ENCODE data around the gene MSRB3. TPM values are rescaled to one million over a fixed set of nuclear protein-coding genes. Genes with fewer than 3 reads are reported as not detected.

Gene MSRB3
- polyA plus RNA-seq, 1 of the 3 experiments (the other 2 are of a cell fraction) = 24.3 TPM

- 56% methylated on average over 3 of the region's 3 CpGs for WGBS (ENCODE audit: low lambda C conversion rate)
- POLR2A ChIA-PET = no interaction called here
- DNase-seq = no peak
- no peak overlapping the region for H2AFZ ChIP-seq (ENCODE audit: low read depth)
- no peak overlapping the region for H3K27ac ChIP-seq (ENCODE audit: low read depth in 2 of 2, low read length in 1 of 2)
- no peaks in the 10 kb centered on the region for H4K20me1 ChIP-seq (ENCODE audit: insufficient read depth)
- no peaks in the 10 kb centered on the region for H3F3A ChIP-seq (replicated peaks; ENCODE audit: insufficient read depth)
- CTCF ChIA-PET = no interaction called here
- no peaks in the 10 kb centered on the region for H3K4me1 ChIP-seq (ENCODE audit: control insufficient read depth in 1 of 2, insufficient read depth in 2 of 2, low read depth in 1 of 2, low read length in 1 of 2)
- TF ChIP-seq ELF1 (IDR thresholded peaks at IDR 0.05) (no peak), EZH2phosphoT487 (IDR thresholded peaks at IDR 0.05; ENCODE audit: borderline replicate concordance, low read depth) (no peak), JUND (IDR thresholded peaks at IDR 0.05) (no peak), MXI1 (IDR thresholded peaks at IDR 0.05; ENCODE audit: low read depth, low read length) (no peak), SIN3A (IDR thresholded peaks at IDR 0.05; ENCODE audit: borderline replicate concordance, low read depth, low read length) (no peak), TAF1 (IDR thresholded peaks at IDR 0.05; ENCODE audit: borderline replicate concordance, low read depth, low read length) (no peak), TEAD4 (IDR thresholded peaks at IDR 0.05; ENCODE audit: borderline replicate concordance, insufficient read depth) (no peak), EP300 (IDR thresholded peaks at IDR 0.05; ENCODE audit: borderline replicate concordance in 1 of 2, low read depth in 1 of 2, low read length in 1 of 2) (no peak), CTCF (IDR thresholded peaks at IDR 0.05) (no peak), CHD2 (IDR thresholded peaks at IDR 0.05; ENCODE audit: low read length, partially characterized antibody) (no peak), NRF1 (IDR thresholded peaks at IDR 0.05; ENCODE audit: low read depth, low read length) (no peak), YY1 (IDR thresholded peaks at IDR 0.05; ENCODE audit: low read depth) (no peak)
- TF ChIP-seq, protein P1, sequence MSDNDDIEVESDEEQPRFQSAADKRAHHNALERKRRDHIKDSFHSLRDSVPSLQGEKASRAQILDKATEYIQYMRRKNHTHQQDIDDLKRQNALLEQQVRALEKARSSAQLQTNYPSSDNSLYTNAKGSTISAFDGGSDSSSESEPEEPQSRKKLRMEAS (IDR thresholded peaks at IDR 0.05; ENCODE audit: low read depth) = no peak
- TF ChIP-seq, protein P2, sequence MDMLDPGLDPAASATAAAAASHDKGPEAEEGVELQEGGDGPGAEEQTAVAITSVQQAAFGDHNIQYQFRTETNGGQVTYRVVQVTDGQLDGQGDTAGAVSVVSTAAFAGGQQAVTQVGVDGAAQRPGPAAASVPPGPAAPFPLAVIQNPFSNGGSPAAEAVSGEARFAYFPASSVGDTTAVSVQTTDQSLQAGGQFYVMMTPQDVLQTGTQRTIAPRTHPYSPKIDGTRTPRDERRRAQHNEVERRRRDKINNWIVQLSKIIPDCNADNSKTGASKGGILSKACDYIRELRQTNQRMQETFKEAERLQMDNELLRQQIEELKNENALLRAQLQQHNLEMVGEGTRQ (IDR thresholded peaks at IDR 0.05; ENCODE audit: borderline replicate concordance, low read depth, low read length) = no peak
- no peak overlapping the region for H3K4me3 ChIP-seq (ENCODE audit: low read depth in 2 of 2, low read length in 1 of 2)
- H3K9me2 ChIP-seq = no peaks in the 10 kb centered on the region
- H3K9me3 ChIP-seq = 0 out of 2 replicates have a peak, but pooled peaks cover 5% of the 10 kb centered on the region
- no peak overlapping the region for H3K9ac ChIP-seq
- peaks cover 4% of the 10 kb centered on the region; the same call in 1 of the 2 replicates for H3K79me2 ChIP-seq (ENCODE audit: insufficient read depth)
- no peak overlapping the region for H3K4me2 ChIP-seq
- no peaks in the 10 kb centered on the region for H3K27me3 ChIP-seq (ENCODE audit: insufficient read depth)
- peaks cover 0 to 22% of the 10 kb centered on the region in 2 experiments for H3K36me3 ChIP-seq (replicated peaks in 1 of 2; ENCODE audit: control insufficient read depth in 1 of 2, insufficient read depth in 2 of 2, low read length in 1 of 2)
These were observed 132.7 kb downstream of the MSRB3 start for GRCh38 chr12:65411171-65411570.

GRCh38 chr12:65414526-65414925 is 136.0 kb downstream of the MSRB3 start:
- Histone ChIP-seq H3K4me3 (ENCODE audit: low read depth in 2 of 2, low read length in 1 of 2) (no peak overlapping the region), H3K4me2 (no peak overlapping the region), H4K20me1 (ENCODE audit: insufficient read depth) (no peaks in the 10 kb centered on the region), H3K27me3 (ENCODE audit: insufficient read depth) (no peaks in the 10 kb centered on the region), H2AFZ (ENCODE audit: low read depth) (no peak overlapping the region), H3F3A (replicated peaks; ENCODE audit: insufficient read depth) (peaks cover 4% of the 10 kb centered on the region), H3K4me1 (ENCODE audit: control insufficient read depth in 1 of 2, insufficient read depth in 2 of 2, low read depth in 1 of 2, low read length in 1 of 2) (no peaks in the 10 kb centered on the region), H3K79me2 (ENCODE audit: insufficient read depth) (peaks cover 4% of the 10 kb centered on the region; the same call in 1 of the 2 replicates), H3K36me3 (replicated peaks in 1 of 2; ENCODE audit: control insufficient read depth in 1 of 2, insufficient read depth in 2 of 2, low read length in 1 of 2) (peaks cover 0 to 16% of the 10 kb centered on the region in 2 experiments), H3K9me2 (no peaks in the 10 kb centered on the region), H3K9ac (no peak overlapping the region), H3K9me3 (no peaks in the 10 kb centered on the region), H3K27ac (ENCODE audit: low read depth in 2 of 2, low read length in 1 of 2) (no peak overlapping the region)
- ChIA-PET POLR2A (no interaction called here), CTCF (no interaction called here)
- 60% methylated on average over 5 of the region's 5 CpGs for WGBS (ENCODE audit: low lambda C conversion rate)
- no peak for DNase-seq
- TF ChIP-seq MEF2A (IDR thresholded peaks at IDR 0.05; ENCODE audit: borderline replicate concordance, low read depth) (no peak), FOSL2 (IDR thresholded peaks at IDR 0.05; ENCODE audit: borderline replicate concordance, low read depth) (no peak)
